GM18909 (cell line): ENCODE measurements around the gene ZBTB38.

Source experiments
- ATAC-seq: cut with Tn5 transposase; IDR thresholded peaks from one replicate; pipeline ENCODE4 v1.9.1; 2021; ENCODE audit warnings: mild to moderate bottlenecking; ENCODE audit not compliant: unreplicated experiment, poor library complexity

The ZBTB38 gene

GRCh38 chr3:141360888-141361598 lies 7.3 kb upstream of the ZBTB38 start:
- ATAC-seq, result peak; percentile 73

GRCh38 chr3:141362736-141363135 lies 5.6 kb upstream of the ZBTB38 start:
- ATAC-seq, result no peak

- no peak for ATAC-seq
Observed at GRCh38 chr3:141365201-141365600, 3.1 kb upstream of the ZBTB38 start.

- ATAC-seq, result no peak
Observed at GRCh38 chr3:141366285-141367037, 1.8 kb upstream of the ZBTB38 start.

DNA sequence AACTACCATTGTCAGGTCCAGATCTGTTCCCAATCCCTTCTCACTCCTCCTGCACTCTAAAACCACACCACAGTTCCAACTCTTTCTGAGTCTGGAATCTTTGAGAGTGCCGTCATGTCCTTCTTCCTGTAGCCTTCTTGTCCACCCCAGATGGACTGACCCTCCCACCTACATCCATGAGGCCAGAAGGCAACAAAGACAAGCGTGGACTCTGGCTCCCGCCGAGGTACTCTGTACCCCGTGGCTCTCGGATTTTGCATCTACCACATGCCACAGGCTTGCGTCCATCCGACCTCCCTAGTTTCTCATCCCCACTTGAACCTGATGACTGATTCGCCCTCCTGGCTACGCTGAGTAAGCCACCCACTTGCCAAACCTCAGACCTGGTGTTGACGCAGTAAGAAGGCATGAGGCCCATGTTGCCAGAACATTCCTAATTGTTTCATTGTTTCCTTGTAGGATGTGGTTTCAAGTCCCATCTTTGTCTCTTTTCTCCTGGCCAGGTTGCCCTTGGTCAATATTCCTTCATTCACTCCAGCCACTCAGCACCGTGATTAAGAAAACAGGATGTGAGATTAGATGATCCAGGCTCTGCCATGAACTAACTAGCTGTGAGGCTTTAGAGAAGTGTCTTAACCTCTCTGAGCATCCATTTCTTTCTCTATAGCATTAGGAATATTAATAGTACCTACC lies 1.1 kb upstream of the ZBTB38 start:
- ATAC-seq, result no peak

GRCh38 chr3:141368925-141369794 lies 856 bp downstream of the ZBTB38 start:
- ATAC-seq, result no peak

GRCh38 chr3:141370065-141370533 lies 1.8 kb downstream of the ZBTB38 start:
- peak; percentile 79 for ATAC-seq

DNA sequence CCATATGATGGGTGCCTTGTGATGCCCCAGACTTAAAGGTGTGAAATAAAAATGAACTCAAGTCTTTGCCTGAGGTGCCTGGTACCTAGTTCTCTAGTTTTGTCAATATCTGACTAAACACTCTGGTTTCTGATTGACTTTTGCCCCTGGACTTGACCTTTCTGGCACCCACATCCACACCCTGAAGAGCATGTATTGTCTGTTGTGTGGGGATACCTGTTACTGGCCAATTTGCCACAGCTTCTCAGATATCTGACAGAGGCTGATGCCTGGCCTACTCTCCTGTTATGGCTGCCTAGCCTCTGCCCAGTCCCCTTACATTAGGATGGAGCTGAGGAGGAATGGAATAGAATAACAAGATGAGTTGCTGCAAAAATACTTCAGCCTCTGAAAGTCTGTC lies 3.6 kb downstream of the ZBTB38 start:
- ATAC-seq, result peak; percentile 34

GRCh38 chr3:141372656-141373055 lies 4.4 kb downstream of the ZBTB38 start:
- no peak for ATAC-seq

DNA sequence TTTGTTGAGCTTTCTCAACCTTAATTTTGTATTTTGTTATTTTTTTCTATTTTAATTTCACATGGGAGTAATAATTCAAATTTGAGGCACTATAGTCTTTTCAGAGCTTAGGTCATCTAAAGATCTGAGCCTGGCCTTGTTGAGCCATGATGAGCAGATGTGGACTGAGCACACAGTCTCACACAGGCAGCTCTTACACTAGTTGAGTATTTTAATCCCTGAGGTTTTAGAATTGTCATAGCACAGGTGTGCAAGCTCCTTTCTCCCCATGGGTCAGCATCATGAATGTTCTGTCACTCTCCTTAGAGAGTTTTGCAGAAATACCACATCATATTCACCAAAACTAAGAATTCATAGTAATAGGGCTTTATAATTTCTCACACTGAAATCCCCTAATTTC lies 4.9 kb downstream of the ZBTB38 start:
- no peak for ATAC-seq

- no peak for ATAC-seq
Observed at GRCh38 chr3:141373768-141374526, 5.6 kb downstream of the ZBTB38 start.

DNA sequence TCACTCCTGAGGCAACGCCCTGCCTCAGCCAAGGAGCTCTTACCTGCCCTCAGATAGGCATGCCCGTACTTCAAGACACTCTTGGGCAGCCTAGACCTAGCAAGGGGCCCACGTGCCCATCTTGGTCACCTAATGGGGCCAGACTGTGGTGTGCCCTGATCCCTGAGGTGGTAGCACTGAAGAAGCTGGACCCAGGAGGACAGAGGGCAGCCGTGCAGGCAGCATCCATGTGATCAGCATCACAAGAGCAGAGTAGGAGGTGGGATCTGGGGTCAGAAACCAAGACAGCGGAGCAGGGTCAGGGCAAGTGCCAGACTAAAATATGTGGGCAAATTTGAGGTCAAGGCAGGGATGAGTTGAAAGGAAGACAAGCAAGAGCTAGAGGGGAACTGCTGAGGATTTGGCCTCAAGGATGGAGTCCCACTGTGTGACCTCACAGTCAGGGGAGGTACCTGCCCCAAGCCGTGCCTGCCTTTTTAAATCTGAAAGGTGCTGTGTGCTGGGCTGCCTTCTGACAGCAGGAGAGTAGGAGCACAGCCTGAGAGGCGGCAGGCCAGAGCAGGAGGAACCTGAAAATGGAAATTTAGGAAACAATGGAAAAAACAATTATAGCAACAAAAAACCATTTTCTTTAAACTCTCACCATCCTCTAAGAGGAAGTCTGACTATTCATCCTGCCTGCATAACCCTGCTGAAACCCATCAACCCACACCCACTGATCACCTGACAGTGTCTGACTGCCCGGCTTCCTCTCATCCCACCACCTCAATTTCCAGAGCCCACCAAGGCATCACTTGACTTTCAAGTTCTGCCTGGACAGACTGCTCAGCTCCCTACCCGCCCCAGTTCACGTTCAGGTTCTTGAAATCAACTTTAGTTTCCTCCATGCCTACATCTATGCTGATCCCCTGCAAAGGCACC lies 7.3 kb downstream of the ZBTB38 start:
- no peak for ATAC-seq

DNA sequence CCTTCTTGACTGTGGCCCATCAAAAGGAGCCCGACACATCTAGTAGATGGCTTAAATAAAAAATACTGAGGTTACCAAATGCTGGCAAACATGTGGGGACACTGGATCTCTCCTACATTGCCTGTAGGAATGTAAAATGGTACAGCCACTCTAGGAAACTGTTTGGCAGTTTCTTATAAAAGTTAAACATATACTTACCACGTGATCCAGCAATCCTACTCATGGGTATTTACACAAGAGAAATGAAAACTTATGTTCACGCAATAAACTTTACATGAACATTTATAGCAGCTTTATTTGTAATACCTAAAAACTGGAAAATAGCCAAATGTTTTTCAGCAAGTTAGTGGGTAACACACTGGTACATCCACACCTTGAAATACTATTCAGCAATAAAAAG lies 9.1 kb downstream of the ZBTB38 start:
- no peak for ATAC-seq

DNA sequence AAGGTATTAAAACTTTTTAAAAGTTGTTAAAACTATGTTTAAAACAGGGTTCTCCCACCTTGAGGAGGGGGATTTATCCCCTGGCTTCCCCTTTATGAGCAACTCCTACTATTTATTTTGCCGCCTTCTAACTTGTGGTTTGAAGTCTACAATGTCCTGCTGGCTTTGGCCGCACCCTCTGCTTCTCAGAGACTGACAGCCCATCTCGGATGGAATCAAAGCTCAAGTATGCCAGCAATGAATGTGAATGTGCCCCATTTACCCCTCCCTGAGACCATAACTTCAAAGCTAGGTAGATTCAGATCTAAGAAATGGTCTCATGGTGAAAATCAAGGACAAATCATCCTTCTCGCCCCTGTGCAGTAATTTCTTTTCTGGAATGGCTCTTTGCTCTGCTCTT lies 10.3 kb downstream of the ZBTB38 start:
- no peak for ATAC-seq

DNA sequence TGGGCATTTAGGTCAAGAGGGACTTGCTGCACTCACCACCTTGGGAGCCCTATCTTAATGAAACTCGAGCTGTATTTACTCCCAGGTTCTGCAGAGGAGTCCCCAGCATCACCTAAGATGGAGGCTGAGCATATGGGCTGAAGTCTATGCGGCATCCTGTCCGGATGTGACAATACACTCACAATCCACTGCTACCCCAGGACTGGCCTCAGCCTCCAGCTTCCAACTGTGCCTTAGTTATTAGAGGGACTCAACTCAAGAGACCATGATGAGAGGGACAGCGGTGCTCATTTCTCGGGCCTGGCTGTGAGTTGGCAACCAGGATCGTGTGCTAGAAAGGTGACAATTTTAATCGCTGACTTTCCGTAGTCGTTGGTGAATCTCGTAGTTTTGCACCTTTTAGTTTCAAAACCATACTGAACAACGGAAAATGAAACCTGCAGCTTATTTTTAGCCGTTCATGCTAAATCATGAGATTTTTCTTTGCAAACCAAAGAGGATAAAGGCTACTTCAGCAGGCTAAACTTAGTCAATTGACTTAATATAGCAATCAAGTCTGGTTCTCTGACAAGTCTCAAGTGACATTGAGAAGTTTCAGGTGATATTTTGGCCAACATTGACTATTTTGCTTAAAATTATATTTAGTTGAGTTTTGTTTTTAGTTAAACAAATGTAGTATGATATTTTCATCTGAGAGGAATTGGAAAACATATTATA lies 11.1 kb downstream of the ZBTB38 start:
- peak; percentile 55 for ATAC-seq

DNA sequence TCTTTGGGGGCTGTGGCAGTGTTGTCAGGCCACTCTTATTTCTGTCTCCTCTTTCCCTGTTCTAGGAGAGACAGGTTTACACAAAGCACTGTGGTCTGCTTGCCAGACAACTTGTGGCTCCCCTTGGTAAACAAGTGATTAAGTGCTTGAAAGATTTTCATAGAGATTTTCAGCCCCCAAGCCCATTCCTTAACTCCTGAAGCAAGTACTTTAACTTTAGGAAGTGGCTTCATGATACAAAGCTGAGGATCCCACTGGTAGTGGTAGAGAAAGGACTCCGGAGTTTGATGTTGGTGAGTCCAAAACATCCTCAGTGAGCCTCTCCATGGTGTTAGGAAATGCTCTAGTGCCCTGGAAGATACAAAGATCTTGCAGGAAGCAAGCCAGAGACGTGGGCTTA lies 12.0 kb downstream of the ZBTB38 start:
- no peak for ATAC-seq

- peak; percentile 47 for ATAC-seq
Observed at GRCh38 chr3:141380987-141381386, 12.7 kb downstream of the ZBTB38 start.

DNA sequence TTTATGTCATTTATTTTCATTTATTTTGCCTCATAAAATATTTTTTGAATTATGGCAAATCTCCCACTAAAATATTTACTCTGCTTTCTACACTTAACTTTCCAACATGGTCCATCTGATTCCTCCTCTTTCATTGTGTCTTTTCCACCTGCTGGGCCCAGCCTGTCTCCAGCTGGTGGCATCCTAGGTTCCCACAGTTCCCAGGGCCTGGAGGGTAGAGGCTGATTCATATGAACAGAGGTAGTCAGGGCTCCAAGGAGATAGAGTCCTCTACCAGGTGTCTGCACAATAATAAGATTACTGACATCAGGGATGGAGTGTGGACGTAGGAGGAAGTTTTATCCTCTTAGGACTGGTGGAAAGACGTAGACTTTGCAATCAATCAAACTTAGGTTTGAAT lies 14.3 kb downstream of the ZBTB38 start:
- no peak for ATAC-seq
